HCT116 (cell line): ENCODE data around the gene DNM3. TPM values are rescaled to one million over a fixed set of nuclear protein-coding genes. Genes with fewer than 3 reads are reported as not detected.

Experiments used
- ATAC-seq: fragments of 200-7000 bp; cut with Tn5 transposase; 2 replicates; pipeline ENCODE4 v1.9.1; 2020; ENCODE audit warnings: mild to moderate bottlenecking, moderate library complexity
- BruUV-seq: library from RNA; stranded (reverse); fragments of 400-500 nt; replicated peaks from 2 replicates; lab custom pipeline; 2021; lab: Mats Ljungman, UMichigan
- CTCF ChIA-PET: fragments of 300-600 bp; sonication (Branson Sonifier 250); formaldehyde crosslinking; loops from one replicate; lab custom pipeline; 2021; ENCODE audit warnings: antibody characterized with exemption; lab: Charles Lee
- POLR2A ChIA-PET: fragments of 300-600, 350-600 bp; sonication (Branson Sonifier 250); formaldehyde crosslinking; loops from one replicate; lab custom pipeline; 2021; ENCODE audit warnings: antibody characterized with exemption; lab: Charles Lee
- RAD21 ChIA-PET, 2 experiments: fragments of 300-600 bp; sonication (Branson Sonifier 250); formaldehyde crosslinking; loops; one replicate each; lab custom pipeline; 2023; ENCODE audit warnings: low total read pairs in 2 of 2; ENCODE audit not compliant: uncharacterized antibody in 2 of 2, unreplicated experiment in 2 of 2, low non-redundant PET in 1 of 2; lab: Charles Lee
- DNase-seq: peaks from one replicate; pipeline ENCODE4 v3.0.0-alpha.2; 2010; ENCODE audit warnings: low read depth, low spot score
- H2AFZ ChIP-seq: fragments of 200-600 bp; shearing (Covaris generic), sonication (generic); 2 replicates; pipeline ENCODE4 v1.6.1; 2017; ENCODE audit warnings: low read depth, mixed run types, mixed read lengths, antibody characterized with exemption, low read length; ENCODE audit not compliant: poor library complexity, severe bottlenecking
- H3K27ac ChIP-seq: 2 replicates; pipeline ENCODE4 v1.5.1; 2012; ENCODE audit warnings: low read depth, low read length
- H3K27me3 ChIP-seq: fragments of 200-600 bp; sonication (generic); 2 replicates; pipeline ENCODE4 v1.6.1; 2016; ENCODE audit warnings: mixed run types, low read length, mixed read lengths; ENCODE audit not compliant: insufficient read depth
- H3K36me3 ChIP-seq, 2 experiments: fragments of 200-500 bp in 1 of 2; fragments of 200-600 bp in 1 of 2; sonication (Bioruptor generic) in 1 of 2; sonication (generic) in 1 of 2; 2 replicates each; pipeline versions ENCODE4 v1.5.1 to v1.6.1; 2014 to 2016; ENCODE audit warnings: low read length in 2 of 2, inconsistent platforms in 1 of 2, mixed read lengths in 1 of 2, mixed run types in 1 of 2; ENCODE audit not compliant: insufficient read depth in 2 of 2, control insufficient read depth in 1 of 2
- H3K4me1 ChIP-seq, 2 experiments: fragments of 200-600 bp in 1 of 2; sonication (generic) in 1 of 2; 2 replicates each; pipeline versions ENCODE4 v1.5.1 to v1.6.1; 2012 to 2017; ENCODE audit warnings: low read length in 2 of 2, inconsistent platforms in 1 of 2, mild to moderate bottlenecking in 1 of 2, mixed read lengths in 1 of 2, mixed run types in 1 of 2, moderate library complexity in 1 of 2; ENCODE audit not compliant: insufficient read depth in 2 of 2, control insufficient read depth in 1 of 2
- H3K4me2 ChIP-seq: fragments of 200-600 bp; sonication (generic); 2 replicates; pipeline ENCODE4 v1.6.1; 2017; ENCODE audit warnings: mixed run types, low read length, mixed read lengths
- H3K4me3 ChIP-seq, 2 experiments: fragments of 200-600 bp in 1 of 2; sonication (generic) in 1 of 2; replicated peaks in 1 of 2; 2 replicates each; pipeline ENCODE4 v1.5.1; 2011 to 2016; ENCODE audit warnings: low read length in 2 of 2, control low read depth in 1 of 2, low read depth in 1 of 2, mild to moderate bottlenecking in 1 of 2, mixed read lengths in 1 of 2, mixed run types in 1 of 2
- H3K79me2 ChIP-seq: fragments of 200-600 bp; sonication (generic); 2 replicates; pipeline ENCODE4 v1.6.1; 2017; ENCODE audit warnings: mild to moderate bottlenecking, mixed run types, low read length, moderate library complexity, mixed read lengths; ENCODE audit not compliant: insufficient read depth
- H3K9ac ChIP-seq: fragments of 200-600 bp; sonication (generic); 2 replicates; pipeline ENCODE4 v1.6.1; 2016; ENCODE audit warnings: low read length, mixed read lengths
- H3K9me2 ChIP-seq: fragments of 200-600 bp; sonication (generic), shearing (Covaris generic); 2 replicates; pipeline ENCODE4 v1.6.1; 2017; ENCODE audit warnings: mixed run types, mild to moderate bottlenecking, moderate library complexity; ENCODE audit not compliant: insufficient read depth
- H3K9me3 ChIP-seq, 2 experiments: fragments of 200-500 bp in 1 of 2; fragments of 200-600 bp in 1 of 2; sonication (Bioruptor generic) in 1 of 2; sonication (generic) in 1 of 2; 2 replicates each; pipeline ENCODE4 v1.6.1; 2014 to 2017; ENCODE audit warnings: low read length in 2 of 2, mixed read lengths in 2 of 2, inconsistent platforms in 1 of 2, low read depth in 1 of 2, mild to moderate bottlenecking in 1 of 2, mixed run types in 1 of 2, moderate library complexity in 1 of 2; ENCODE audit not compliant: control insufficient read depth in 1 of 2, insufficient read depth in 1 of 2
- H4K20me1 ChIP-seq: fragments of 200-600 bp; sonication (generic), shearing (Covaris generic); 2 replicates; pipeline ENCODE4 v1.6.1; 2017; ENCODE audit warnings: mixed run types, mild to moderate bottlenecking, moderate library complexity; ENCODE audit not compliant: insufficient read depth
- ATF3 ChIP-seq: IDR thresholded peaks from 2 replicates; pipeline ENCODE4 v1.6.1; 2012
- CBX3 ChIP-seq: IDR thresholded peaks from 2 replicates; pipeline ENCODE4 v1.6.1; 2012; ENCODE audit warnings: low read depth
- EGR1 ChIP-seq: IDR thresholded peaks from 2 replicates; pipeline ENCODE4 v1.6.1; 2012; ENCODE audit warnings: low read depth
- EZH2phosphoT487 ChIP-seq: fragments of 200-600 bp; IDR thresholded peaks from 2 replicates; pipeline ENCODE4 v1.6.1; 2018; ENCODE audit warnings: antibody characterized with exemption, borderline replicate concordance
- FOSL1 ChIP-seq: IDR thresholded peaks from 2 replicates; pipeline ENCODE4 v1.6.1; 2012; ENCODE audit warnings: low read depth
- JUND ChIP-seq: IDR thresholded peaks from 2 replicates; pipeline ENCODE4 v1.6.1; 2012
- POLR2A ChIP-seq: IDR thresholded peaks from 2 replicates; pipeline ENCODE4 v1.7.0; 2011; ENCODE audit warnings: borderline replicate concordance; ENCODE audit not compliant: insufficient read depth, insufficient read length; ENCODE audit errors: extremely low read depth
- POLR2AphosphoS5 ChIP-seq: IDR thresholded peaks from 2 replicates; pipeline ENCODE4 v1.6.1; 2011; ENCODE audit warnings: mild to moderate bottlenecking, low read depth, low read length, moderate library complexity
- REST ChIP-seq: IDR thresholded peaks from 2 replicates; pipeline ENCODE4 v1.6.1; 2012; ENCODE audit warnings: low read depth
- SIN3A ChIP-seq: IDR thresholded peaks from 2 replicates; pipeline ENCODE4 v1.6.1; 2012; ENCODE audit warnings: low read depth
- SP1 ChIP-seq: IDR thresholded peaks from 2 replicates; pipeline ENCODE4 v1.6.1; 2012; ENCODE audit warnings: low read depth
- SRF ChIP-seq: IDR thresholded peaks from 2 replicates; pipeline ENCODE4 v1.6.1; 2012; ENCODE audit warnings: low read depth
- ZFX ChIP-seq: fragments of 450-650 bp; IDR thresholded peaks from 2 replicates; pipeline ENCODE4 v1.6.1; 2017
- ZNF274 ChIP-seq: fragments of 200-500 bp; sonication (Bioruptor generic); IDR thresholded peaks from 2 replicates; pipeline ENCODE4 v1.6.1; 2014; ENCODE audit warnings: mild to moderate bottlenecking, low read depth, low read length, inconsistent platforms
- intact Hi-C: fragments of 100-400 bp; cut with micrococcal nuclease; formaldehyde crosslinking; loops from 2 replicates; pipeline ENCODE4 v1.10.0; 2022
- total RNA-seq: library from RNA; stranded (reverse); gene quantifications from one replicate; pipeline ENCODE4 v1.2.1, GENCODE V29; 2021; ENCODE audit not compliant: unreplicated experiment
- TF ChIP-seq, protein P1 (sequence below): IDR thresholded peaks from 2 replicates; pipeline ENCODE4 v1.6.1; 2012
- TF ChIP-seq, protein P2 (sequence below): IDR thresholded peaks from 2 replicates; pipeline ENCODE4 v1.6.1; 2011; ENCODE audit warnings: mild to moderate bottlenecking, low read length, moderate library complexity; ENCODE audit not compliant: insufficient replicate concordance; ENCODE audit errors: extremely low read depth

The DNM3 gene
- total RNA-seq, 1 experiment from 2014 or later = 3.1 TPM

GRCh38 chr1:171904778-171905450 is 63.6 kb downstream of the DNM3 start:
- no peaks in the 10 kb centered on the region for H3K79me2 ChIP-seq
- ATAC-seq (no peak), DNase-seq (no peak)
- H3K27ac ChIP-seq = no peak overlapping the region
- no peaks in the 10 kb centered on the region for H3K9me2 ChIP-seq
- H3K4me3 ChIP-seq = no peak overlapping the region
- POLR2A ChIA-PET = no interaction called here
- RAD21 ChIA-PET = no interaction called here
- H3K9ac ChIP-seq = no peak overlapping the region
- CTCF ChIA-PET = no interaction called here
- no peak overlapping the region for H3K4me2 ChIP-seq
- no peaks in the 10 kb centered on the region for H3K36me3 ChIP-seq
- TF ChIP-seq SIN3A (no peak), SRF (no peak), FOSL1 (no peak)
- no peaks in the 10 kb centered on the region for H3K9me3 ChIP-seq
- H3K27me3 ChIP-seq = no peaks in the 10 kb centered on the region
- H4K20me1 ChIP-seq = no peaks in the 10 kb centered on the region
- no peak overlapping the region for H2AFZ ChIP-seq
- peaks cover 0 to 15% of the 10 kb centered on the region in 2 experiments; a peak in 1 of 4 replicates for H3K4me1 ChIP-seq
- intact Hi-C loops = no loop called here
- BruUV-seq = no TSS peak

- H4K20me1 ChIP-seq = no peaks in the 10 kb centered on the region
- no peaks in the 10 kb centered on the region for H3K9me3 ChIP-seq
- intact Hi-C loops = no loop called here
- H3K4me3 ChIP-seq = no peak overlapping the region
- H2AFZ ChIP-seq = no peak overlapping the region
- peaks cover 23 to 39% of the 10 kb centered on the region in 2 experiments for H3K4me1 ChIP-seq
- no TSS peak for BruUV-seq
- ChIA-PET POLR2A (no interaction called here), CTCF (interaction anchor here (0.9 kb wide), 1 partner anchor 112 kb away, joined by 3 read pairs; no protein-coding TSS in a partner anchor), RAD21 (no interaction called here)
- no peaks in the 10 kb centered on the region for H3K36me3 ChIP-seq
- DNase-seq = no peak
- H3K9me2 ChIP-seq = 0 out of 2 replicates have a peak, but pooled peaks cover 5% of the 10 kb centered on the region
- no peaks in the 10 kb centered on the region for H3K79me2 ChIP-seq
- no peak overlapping the region for H3K9ac ChIP-seq
- H3K27ac ChIP-seq = no peak overlapping the region
- ATAC-seq = no peak
- no peaks in the 10 kb centered on the region for H3K27me3 ChIP-seq
- no peak overlapping the region for H3K4me2 ChIP-seq
- TF ChIP-seq CBX3 (no peak), SP1 (no peak), SRF (no peak), EZH2phosphoT487 (no peak), REST (no peak), EGR1 (no peak), POLR2A (no peak), SIN3A (no peak), POLR2AphosphoS5 (no peak), ZFX (no peak), ATF3 (no peak), ZNF274 (no peak), JUND (no peak)
- TF ChIP-seq, protein P1, sequence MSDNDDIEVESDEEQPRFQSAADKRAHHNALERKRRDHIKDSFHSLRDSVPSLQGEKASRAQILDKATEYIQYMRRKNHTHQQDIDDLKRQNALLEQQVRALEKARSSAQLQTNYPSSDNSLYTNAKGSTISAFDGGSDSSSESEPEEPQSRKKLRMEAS = no peak
- TF ChIP-seq, protein P2, sequence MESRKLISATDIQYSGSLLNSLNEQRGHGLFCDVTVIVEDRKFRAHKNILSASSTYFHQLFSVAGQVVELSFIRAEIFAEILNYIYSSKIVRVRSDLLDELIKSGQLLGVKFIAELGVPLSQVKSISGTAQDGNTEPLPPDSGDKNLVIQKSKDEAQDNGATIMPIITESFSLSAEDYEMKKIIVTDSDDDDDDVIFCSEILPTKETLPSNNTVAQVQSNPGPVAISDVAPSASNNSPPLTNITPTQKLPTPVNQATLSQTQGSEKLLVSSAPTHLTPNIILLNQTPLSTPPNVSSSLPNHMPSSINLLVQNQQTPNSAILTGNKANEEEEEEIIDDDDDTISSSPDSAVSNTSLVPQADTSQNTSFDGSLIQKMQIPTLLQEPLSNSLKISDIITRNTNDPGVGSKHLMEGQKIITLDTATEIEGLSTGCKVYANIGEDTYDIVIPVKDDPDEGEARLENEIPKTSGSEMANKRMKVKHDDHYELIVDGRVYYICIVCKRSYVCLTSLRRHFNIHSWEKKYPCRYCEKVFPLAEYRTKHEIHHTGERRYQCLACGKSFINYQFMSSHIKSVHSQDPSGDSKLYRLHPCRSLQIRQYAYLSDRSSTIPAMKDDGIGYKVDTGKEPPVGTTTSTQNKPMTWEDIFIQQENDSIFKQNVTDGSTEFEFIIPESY = no peak
Measured at GRCh38 chr1:171909711-171910110, 68.4 kb downstream of the DNM3 start.
